Ovary (tissue), 3 donors: ENCODE results near the gene CPPED1.

Experiments used
- EP300 ChIP-seq: sonication (generic); formaldehyde crosslinking; IDR thresholded peaks from one replicate; pipeline ENCODE4 v1.6.1; 2017; ENCODE audit warnings: antibody characterized with exemption
- POLR2A ChIP-seq: fragments of 450-650 bp; IDR thresholded peaks from one replicate; pipeline ENCODE4 v1.6.1; 2017; ENCODE audit warnings: antibody characterized with exemption, mild to moderate bottlenecking, moderate library complexity
- TF ChIP-seq, protein P1 (sequence below), 3 donors: fragments of 450-650 bp in 2 of 3; fragments of 200-600 bp in 1 of 3; IDR thresholded peaks; one replicate each; pipeline versions ENCODE4 v1.5.1 to v1.8.0; 2016 to 2022; ENCODE audit warnings: antibody characterized with exemption in 3 of 3, mild to moderate bottlenecking in 1 of 3
- donor health status: DM: no; HTN: no; CAD: no.

DNA sequence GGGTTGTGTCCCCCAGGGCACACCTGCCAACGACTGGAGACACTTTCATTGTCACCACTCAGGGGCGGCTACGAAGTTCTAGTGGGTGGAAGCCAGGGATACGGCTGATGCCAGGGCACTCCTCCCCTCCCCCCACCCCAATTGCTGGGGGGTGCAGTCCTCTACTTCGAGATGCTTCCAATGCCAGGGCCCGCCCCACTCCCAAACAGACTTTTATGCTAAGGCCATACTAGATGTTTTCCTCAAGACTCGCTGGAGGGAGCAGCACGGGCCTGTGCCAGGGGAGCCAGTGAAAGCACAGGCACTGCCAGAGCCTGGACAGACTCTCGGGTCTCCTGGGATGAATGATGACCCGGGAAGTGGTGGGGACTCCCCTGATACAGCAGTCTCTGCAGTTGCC lies 178.0 kb downstream of the CPPED1 start:
- TF ChIP-seq, protein P1, sequence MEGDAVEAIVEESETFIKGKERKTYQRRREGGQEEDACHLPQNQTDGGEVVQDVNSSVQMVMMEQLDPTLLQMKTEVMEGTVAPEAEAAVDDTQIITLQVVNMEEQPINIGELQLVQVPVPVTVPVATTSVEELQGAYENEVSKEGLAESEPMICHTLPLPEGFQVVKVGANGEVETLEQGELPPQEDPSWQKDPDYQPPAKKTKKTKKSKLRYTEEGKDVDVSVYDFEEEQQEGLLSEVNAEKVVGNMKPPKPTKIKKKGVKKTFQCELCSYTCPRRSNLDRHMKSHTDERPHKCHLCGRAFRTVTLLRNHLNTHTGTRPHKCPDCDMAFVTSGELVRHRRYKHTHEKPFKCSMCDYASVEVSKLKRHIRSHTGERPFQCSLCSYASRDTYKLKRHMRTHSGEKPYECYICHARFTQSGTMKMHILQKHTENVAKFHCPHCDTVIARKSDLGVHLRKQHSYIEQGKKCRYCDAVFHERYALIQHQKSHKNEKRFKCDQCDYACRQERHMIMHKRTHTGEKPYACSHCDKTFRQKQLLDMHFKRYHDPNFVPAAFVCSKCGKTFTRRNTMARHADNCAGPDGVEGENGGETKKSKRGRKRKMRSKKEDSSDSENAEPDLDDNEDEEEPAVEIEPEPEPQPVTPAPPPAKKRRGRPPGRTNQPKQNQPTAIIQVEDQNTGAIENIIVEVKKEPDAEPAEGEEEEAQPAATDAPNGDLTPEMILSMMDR (IDR thresholded peaks at IDR 0.05): no peak
- TF ChIP-seq EP300 (no peak), POLR2A (no peak)
